ENCODE measurements around the gene PRORP. TPM values are rescaled to one million over a fixed set of nuclear protein-coding genes. Genes with fewer than 3 reads are reported as not detected.

Gene PRORP
- total and polyA plus RNA-seq, 9 of the 15 experiments (the other 6 are each of a cell fraction or from before 2014, with no cell fraction given): 21.9 to 48.7 (median 36.5) TPM

DNA sequence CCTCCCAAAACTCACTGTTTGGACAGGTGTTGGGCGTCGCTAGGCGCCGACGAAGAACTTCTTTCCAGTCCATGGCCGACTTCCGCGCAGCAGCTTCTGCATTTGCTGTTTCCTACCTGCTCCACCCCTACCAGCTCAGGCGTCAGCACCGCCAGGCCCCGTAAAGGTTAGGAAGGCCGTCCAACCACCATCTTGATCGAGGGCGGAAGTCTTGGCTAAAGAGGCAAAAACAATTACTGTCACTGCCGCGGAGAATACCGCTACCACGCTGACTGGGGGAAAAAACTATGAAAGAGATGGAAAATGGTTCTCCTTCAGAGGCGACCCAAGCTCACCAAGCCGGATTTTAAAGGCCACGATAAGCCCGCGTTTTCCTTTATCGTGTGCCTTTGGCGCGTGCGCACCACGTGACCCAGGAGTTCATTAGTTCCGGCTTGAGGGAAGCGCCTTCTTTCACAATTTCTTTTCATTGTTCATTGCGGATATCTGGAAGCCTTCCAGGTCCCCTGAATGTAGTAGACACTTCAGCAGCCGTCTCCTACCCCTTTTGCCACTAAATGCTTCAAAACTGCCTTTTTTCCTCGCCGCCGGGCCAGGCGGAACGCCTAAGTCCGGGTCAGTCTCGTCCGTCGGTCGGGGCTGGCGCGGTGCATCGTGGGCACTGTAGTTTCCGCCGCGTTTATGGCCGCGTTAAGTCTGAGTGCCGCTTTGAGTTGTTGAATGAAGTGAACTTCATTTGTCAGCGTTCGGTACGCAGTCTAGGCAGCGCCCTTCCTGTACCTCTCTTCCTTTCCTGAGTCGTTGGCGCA, at the start of gene PRORP, which contains the start of gene PPP2R3C (continued):
- TF ChIP-seq MAFG (tag; conservative IDR thresholded peaks at IDR 0.05) (no peak), RCOR1 (IDR thresholded peaks at IDR 0.05; ENCODE audit: borderline replicate concordance in 1 of 2, low read depth in 2 of 2, low read length in 2 of 2) (peak in 1 of 2 experiments; percentile 23; a peak in 1 of 4 replicates), RBM15 (IDR thresholded peaks at IDR 0.05; ENCODE audit: insufficient read depth, low read length) (no peak), ZNF408 (CRISPR knock-in tag; IDR thresholded peaks at IDR 0.05; ENCODE audit: low read depth) (no peak), PURB (CRISPR knock-in tag; IDR thresholded peaks at IDR 0.05; ENCODE audit: low read depth) (no peak), NR2C2 (CRISPR knock-in tag; IDR thresholded peaks at IDR 0.05) (peak; percentile 85; the same call in 1 of the 2 replicates), NR2C2 (tag; IDR thresholded peaks at IDR 0.05) (peak; percentile 98), PRMT5 (CRISPR knock-in tag; IDR thresholded peaks at IDR 0.05) (no peak), ZC3H4 (CRISPR knock-in tag; IDR thresholded peaks at IDR 0.05; ENCODE audit: borderline replicate concordance) (no peak; the same call in 1 of the 2 replicates), POU5F1 (IDR thresholded peaks at IDR 0.05; ENCODE audit: borderline replicate concordance, low read depth, low read length, partially characterized antibody) (no peak), RHOXF2B (CRISPR knock-in tag; conservative IDR thresholded peaks at IDR 0.05) (no peak), ELF1 (tag; IDR thresholded peaks at IDR 0.05) (peak; percentile 97), SMAD2 (IDR thresholded peaks at IDR 0.05; ENCODE audit: low read depth, low read length) (no peak), BHLHE40 (IDR thresholded peaks at IDR 0.05; ENCODE audit: low read length) (peak; percentile 90)
- TF ChIP-seq, protein P1, sequence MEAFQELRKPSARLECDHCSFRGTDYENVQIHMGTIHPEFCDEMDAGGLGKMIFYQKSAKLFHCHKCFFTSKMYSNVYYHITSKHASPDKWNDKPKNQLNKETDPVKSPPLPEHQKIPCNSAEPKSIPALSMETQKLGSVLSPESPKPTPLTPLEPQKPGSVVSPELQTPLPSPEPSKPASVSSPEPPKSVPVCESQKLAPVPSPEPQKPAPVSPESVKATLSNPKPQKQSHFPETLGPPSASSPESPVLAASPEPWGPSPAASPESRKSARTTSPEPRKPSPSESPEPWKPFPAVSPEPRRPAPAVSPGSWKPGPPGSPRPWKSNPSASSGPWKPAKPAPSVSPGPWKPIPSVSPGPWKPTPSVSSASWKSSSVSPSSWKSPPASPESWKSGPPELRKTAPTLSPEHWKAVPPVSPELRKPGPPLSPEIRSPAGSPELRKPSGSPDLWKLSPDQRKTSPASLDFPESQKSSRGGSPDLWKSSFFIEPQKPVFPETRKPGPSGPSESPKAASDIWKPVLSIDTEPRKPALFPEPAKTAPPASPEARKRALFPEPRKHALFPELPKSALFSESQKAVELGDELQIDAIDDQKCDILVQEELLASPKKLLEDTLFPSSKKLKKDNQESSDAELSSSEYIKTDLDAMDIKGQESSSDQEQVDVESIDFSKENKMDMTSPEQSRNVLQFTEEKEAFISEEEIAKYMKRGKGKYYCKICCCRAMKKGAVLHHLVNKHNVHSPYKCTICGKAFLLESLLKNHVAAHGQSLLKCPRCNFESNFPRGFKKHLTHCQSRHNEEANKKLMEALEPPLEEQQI (IDR thresholded peaks at IDR 0.05): no peak
- TF ChIP-seq, protein P2, sequence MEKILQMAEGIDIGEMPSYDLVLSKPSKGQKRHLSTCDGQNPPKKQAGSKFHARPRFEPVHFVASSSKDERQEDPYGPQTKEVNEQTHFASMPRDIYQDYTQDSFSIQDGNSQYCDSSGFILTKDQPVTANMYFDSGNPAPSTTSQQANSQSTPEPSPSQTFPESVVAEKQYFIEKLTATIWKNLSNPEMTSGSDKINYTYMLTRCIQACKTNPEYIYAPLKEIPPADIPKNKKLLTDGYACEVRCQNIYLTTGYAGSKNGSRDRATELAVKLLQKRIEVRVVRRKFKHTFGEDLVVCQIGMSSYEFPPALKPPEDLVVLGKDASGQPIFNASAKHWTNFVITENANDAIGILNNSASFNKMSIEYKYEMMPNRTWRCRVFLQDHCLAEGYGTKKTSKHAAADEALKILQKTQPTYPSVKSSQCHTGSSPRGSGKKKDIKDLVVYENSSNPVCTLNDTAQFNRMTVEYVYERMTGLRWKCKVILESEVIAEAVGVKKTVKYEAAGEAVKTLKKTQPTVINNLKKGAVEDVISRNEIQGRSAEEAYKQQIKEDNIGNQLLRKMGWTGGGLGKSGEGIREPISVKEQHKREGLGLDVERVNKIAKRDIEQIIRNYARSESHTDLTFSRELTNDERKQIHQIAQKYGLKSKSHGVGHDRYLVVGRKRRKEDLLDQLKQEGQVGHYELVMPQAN (IDR thresholded peaks at IDR 0.05; ENCODE audit: borderline replicate concordance): peak; percentile 77; the same call in 1 of the 2 replicates
- TF ChIP-seq, protein P3, sequence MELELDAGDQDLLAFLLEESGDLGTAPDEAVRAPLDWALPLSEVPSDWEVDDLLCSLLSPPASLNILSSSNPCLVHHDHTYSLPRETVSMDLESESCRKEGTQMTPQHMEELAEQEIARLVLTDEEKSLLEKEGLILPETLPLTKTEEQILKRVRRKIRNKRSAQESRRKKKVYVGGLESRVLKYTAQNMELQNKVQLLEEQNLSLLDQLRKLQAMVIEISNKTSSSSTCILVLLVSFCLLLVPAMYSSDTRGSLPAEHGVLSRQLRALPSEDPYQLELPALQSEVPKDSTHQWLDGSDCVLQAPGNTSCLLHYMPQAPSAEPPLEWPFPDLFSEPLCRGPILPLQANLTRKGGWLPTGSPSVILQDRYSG (tag; conservative IDR thresholded peaks at IDR 0.05; ENCODE audit: low read depth): peak; percentile 59; the same call in 1 of the 2 replicates
- TF ChIP-seq, protein P4, sequence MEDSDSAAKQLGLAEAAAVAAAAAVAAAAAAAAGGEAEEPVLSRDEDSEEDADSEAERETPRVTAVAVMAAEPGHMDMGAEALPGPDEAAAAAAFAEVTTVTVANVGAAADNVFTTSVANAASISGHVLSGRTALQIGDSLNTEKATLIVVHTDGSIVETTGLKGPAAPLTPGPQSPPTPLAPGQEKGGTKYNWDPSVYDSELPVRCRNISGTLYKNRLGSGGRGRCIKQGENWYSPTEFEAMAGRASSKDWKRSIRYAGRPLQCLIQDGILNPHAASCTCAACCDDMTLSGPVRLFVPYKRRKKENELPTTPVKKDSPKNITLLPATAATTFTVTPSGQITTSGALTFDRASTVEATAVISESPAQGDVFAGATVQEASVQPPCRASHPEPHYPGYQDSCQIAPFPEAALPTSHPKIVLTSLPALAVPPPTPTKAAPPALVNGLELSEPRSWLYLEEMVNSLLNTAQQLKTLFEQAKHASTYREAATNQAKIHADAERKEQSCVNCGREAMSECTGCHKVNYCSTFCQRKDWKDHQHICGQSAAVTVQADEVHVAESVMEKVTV (CRISPR knock-in tag; IDR thresholded peaks at IDR 0.05): no peak
- TF ChIP-seq, protein P5, sequence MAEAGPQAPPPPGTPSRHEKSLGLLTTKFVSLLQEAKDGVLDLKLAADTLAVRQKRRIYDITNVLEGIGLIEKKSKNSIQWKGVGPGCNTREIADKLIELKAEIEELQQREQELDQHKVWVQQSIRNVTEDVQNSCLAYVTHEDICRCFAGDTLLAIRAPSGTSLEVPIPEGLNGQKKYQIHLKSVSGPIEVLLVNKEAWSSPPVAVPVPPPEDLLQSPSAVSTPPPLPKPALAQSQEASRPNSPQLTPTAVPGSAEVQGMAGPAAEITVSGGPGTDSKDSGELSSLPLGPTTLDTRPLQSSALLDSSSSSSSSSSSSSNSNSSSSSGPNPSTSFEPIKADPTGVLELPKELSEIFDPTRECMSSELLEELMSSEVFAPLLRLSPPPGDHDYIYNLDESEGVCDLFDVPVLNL (CRISPR knock-in tag; IDR thresholded peaks at IDR 0.05; ENCODE audit: low read depth): peak; percentile 80; the same call in 1 of the 2 replicates
